Stimulated activated naive CD8-positive, alpha-beta T cell treated with anti-CD3 and anti-CD28 coated beads, Interleukin-15, Interleukin-2, amounts not matched to agents 100 U/mL and 50 U/mL, for 24 hours (primary cell): ENCODE results near the gene BRIP1.
A peak's percentile ranks its signal among the peaks of the same experiment; 100 is the strongest.

ENCODE experiments used
- ATAC-seq: fragments of 150-1000 bp; cut with Tn5 transposase; one replicate; pipeline ENCODE4 v1.10.0; 2021
- DNase-seq: peaks from one replicate; pipeline ENCODE4 v3.0.0; 2021

BRIP1 gene

GRCh38 chr17:61662186-61662585 lies 201.1 kb downstream of the BRIP1 start:
- ATAC-seq = no peak
- DNase-seq = no peak

- ATAC-seq (no peak), DNase-seq (no peak)
Observed at GRCh38 chr17:61660746-61661485, 202.4 kb downstream of the BRIP1 start.

- ATAC-seq (no peak), DNase-seq (no peak)
Observed at GRCh38 chr17:61659437-61659836, 203.9 kb downstream of the BRIP1 start.

GRCh38 chr17:61658183-61658582 lies 205.1 kb downstream of the BRIP1 start:
- DNase-seq = no peak
- ATAC-seq = no peak

- DNase-seq (no peak), ATAC-seq (no peak)
Observed at GRCh38 chr17:61657338-61657737, 206.0 kb downstream of the BRIP1 start.

GRCh38 chr17:61656721-61657217 lies 206.6 kb downstream of the BRIP1 start:
- DNase-seq (no peak), ATAC-seq (no peak)

GRCh38 chr17:61650749-61651148 lies 212.6 kb downstream of the BRIP1 start:
- ATAC-seq = no peak
- no peak for DNase-seq

- no peak for DNase-seq
- no peak for ATAC-seq
Observed at GRCh38 chr17:61648587-61648986, 214.7 kb downstream of the BRIP1 start.

GRCh38 chr17:61647047-61647446 lies 216.3 kb downstream of the BRIP1 start:
- DNase-seq (no peak), ATAC-seq (no peak)

GRCh38 chr17:61646482-61646881 lies 216.8 kb downstream of the BRIP1 start:
- DNase-seq = no peak
- ATAC-seq = no peak

GRCh38 chr17:61645920-61646319 lies 217.4 kb downstream of the BRIP1 start:
- ATAC-seq (no peak), DNase-seq (no peak)

GRCh38 chr17:61644800-61645774 lies 218.2 kb downstream of the BRIP1 start:
- ATAC-seq (no peak), DNase-seq (no peak)

GRCh38 chr17:61642768-61643167 lies 220.6 kb downstream of the BRIP1 start:
- DNase-seq (no peak), ATAC-seq (no peak)

GRCh38 chr17:61641715-61642114 lies 221.6 kb downstream of the BRIP1 start:
- DNase-seq (no peak), ATAC-seq (no peak)

GRCh38 chr17:61641084-61641483 lies 222.2 kb downstream of the BRIP1 start:
- ATAC-seq (no peak), DNase-seq (no peak)

- ATAC-seq (no peak), DNase-seq (no peak)
Observed at GRCh38 chr17:61639818-61640217, 223.5 kb downstream of the BRIP1 start.

GRCh38 chr17:61638087-61638486 lies 225.2 kb downstream of the BRIP1 start:
- DNase-seq (no peak), ATAC-seq (no peak)

GRCh38 chr17:61635913-61636432 lies 227.4 kb downstream of the BRIP1 start:
- ATAC-seq (no peak), DNase-seq (peak; percentile 55)

GRCh38 chr17:61634942-61635538 lies 228.3 kb downstream of the BRIP1 start:
- no peak for DNase-seq
- ATAC-seq = no peak

GRCh38 chr17:61634011-61634539 lies 229.3 kb downstream of the BRIP1 start:
- DNase-seq (no peak), ATAC-seq (no peak)

- ATAC-seq = no peak
- no peak for DNase-seq
Observed at GRCh38 chr17:61632826-61633225, 230.5 kb downstream of the BRIP1 start.

- no peak for ATAC-seq
- DNase-seq = no peak
Observed at GRCh38 chr17:61631800-61632199, 231.5 kb downstream of the BRIP1 start.
